C4-2B (cell line): ENCODE data around the gene COL4A1.

Experiments
- CTCF ChIP-seq: fragments of 450-650 bp; conservative IDR thresholded peaks from 2 replicates; pipeline ENCODE4 v1.5.1; 2017; ENCODE audit warnings: mild to moderate bottlenecking
- ZFX ChIP-seq: fragments of 450-650 bp; IDR thresholded peaks from 2 replicates; pipeline ENCODE4 v1.6.1; 2017

- TF ChIP-seq CTCF (no peak), ZFX (no peak)
Observed at GRCh38 chr13:110254151-110254679, 52.7 kb downstream of the COL4A1 start.
